ENCODE measurements around the gene TTC23. TPM values are rescaled to one million over a fixed set of nuclear protein-coding genes. Genes with fewer than 3 reads are reported as not detected.

The TTC23 gene
- total and polyA plus RNA-seq, 9 of the 15 experiments (the other 6 are each of a cell fraction or from before 2014, with no cell fraction given): 0.41 to 4.5 (median 2.5) TPM

DNA sequence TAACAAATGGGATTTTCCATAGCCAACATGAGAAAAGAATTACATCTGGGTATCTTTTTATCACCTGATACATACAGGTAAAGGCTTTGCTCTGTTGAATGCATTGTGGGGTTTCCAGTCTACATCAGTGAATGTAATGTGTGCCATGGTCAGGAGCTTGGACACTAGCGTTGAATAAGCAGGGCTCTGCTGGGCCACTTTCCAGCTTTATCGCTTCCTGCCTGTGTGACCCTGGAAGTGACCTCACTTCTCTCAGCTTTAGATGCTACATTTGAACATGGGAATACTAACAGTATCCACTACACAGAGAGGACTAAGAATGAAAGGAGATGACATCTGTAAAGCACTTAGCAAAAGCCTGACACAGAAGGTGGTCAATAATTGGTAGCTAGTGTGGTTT lies 40.1 kb downstream of the TTC23 start:
- no peaks in the 10 kb centered on the region for H3K9me1 ChIP-seq (ENCODE audit: control insufficient read depth, insufficient read depth, low read length)
- in situ Hi-C loops (cut with MboI): no loop called here
- BruUV-seq (replicated peaks): no TSS peak
- no peaks in the 10 kb centered on the region for H3K36me3 ChIP-seq (ENCODE audit: control insufficient read depth, insufficient read depth, low read length)
- ATAC-seq: no peak
- H3K27me3 ChIP-seq (ENCODE audit: control insufficient read depth in 2 of 2, insufficient read depth in 2 of 2, low read length in 2 of 2): no peaks in the 10 kb centered on the region
- intact Hi-C loops (cut with micrococcal nuclease): no loop called here
- no peak overlapping the region for H3K4me2 ChIP-seq (ENCODE audit: insufficient read depth, low read length)
- POLR2A ChIA-PET: interaction anchor here (0.6 kb wide), 1 partner anchor 763 kb away, joined by 3 read pairs; no protein-coding TSS in a partner anchor
- H3K79me2 ChIP-seq (ENCODE audit: control insufficient read depth, insufficient read depth, low read length): no peaks in the 10 kb centered on the region
- FAIRE-seq: no peak
- no peaks in the 10 kb centered on the region for H4K20me1 ChIP-seq (replicated peaks; ENCODE audit: control insufficient read depth, insufficient read depth, low read length)
- CTCF ChIA-PET (ENCODE audit: low intra/inter-chr PET ratio): no interaction called here
- no peaks in the 10 kb centered on the region for H3K9me3 ChIP-seq (replicated peaks; ENCODE audit: control insufficient read depth, insufficient read depth, low read depth, low read length)
- no peak for DNase-seq (ENCODE audit: extremely low read depth in 1 of 4, low spot score in 3 of 4)
- 33% methylated on average over 2 of the region's 2 CpGs for WGBS (ENCODE audit: insufficient coverage, low coverage, missing lambda C conversion rate)
- no peak overlapping the region for H3K4me3 ChIP-seq
- H2AFZ ChIP-seq (ENCODE audit: low read depth, low read length): no peak overlapping the region
- no peak overlapping the region for H3K9ac ChIP-seq (ENCODE audit: insufficient read depth in 1 of 2, low read depth in 2 of 2, low read length in 2 of 2)
- no peaks in the 10 kb centered on the region for H3K4me1 ChIP-seq (replicated peaks in 1 of 2; ENCODE audit: control insufficient read depth in 2 of 2, insufficient read depth in 2 of 2, low read length in 2 of 2)
- H3K27ac ChIP-seq (ENCODE audit: extremely low read depth, low read depth, low read length): no peak overlapping the region
- TF ChIP-seq CREB1 (IDR thresholded peaks at IDR 0.05): no peak
- TF ChIP-seq CREB1 (CRISPR knock-in tag; IDR thresholded peaks at IDR 0.05): no peak
- TF ChIP-seq, protein P1, sequence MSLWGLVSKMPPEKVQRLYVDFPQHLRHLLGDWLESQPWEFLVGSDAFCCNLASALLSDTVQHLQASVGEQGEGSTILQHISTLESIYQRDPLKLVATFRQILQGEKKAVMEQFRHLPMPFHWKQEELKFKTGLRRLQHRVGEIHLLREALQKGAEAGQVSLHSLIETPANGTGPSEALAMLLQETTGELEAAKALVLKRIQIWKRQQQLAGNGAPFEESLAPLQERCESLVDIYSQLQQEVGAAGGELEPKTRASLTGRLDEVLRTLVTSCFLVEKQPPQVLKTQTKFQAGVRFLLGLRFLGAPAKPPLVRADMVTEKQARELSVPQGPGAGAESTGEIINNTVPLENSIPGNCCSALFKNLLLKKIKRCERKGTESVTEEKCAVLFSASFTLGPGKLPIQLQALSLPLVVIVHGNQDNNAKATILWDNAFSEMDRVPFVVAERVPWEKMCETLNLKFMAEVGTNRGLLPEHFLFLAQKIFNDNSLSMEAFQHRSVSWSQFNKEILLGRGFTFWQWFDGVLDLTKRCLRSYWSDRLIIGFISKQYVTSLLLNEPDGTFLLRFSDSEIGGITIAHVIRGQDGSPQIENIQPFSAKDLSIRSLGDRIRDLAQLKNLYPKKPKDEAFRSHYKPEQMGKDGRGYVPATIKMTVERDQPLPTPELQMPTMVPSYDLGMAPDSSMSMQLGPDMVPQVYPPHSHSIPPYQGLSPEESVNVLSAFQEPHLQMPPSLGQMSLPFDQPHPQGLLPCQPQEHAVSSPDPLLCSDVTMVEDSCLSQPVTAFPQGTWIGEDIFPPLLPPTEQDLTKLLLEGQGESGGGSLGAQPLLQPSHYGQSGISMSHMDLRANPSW (CRISPR knock-in tag; IDR thresholded peaks at IDR 0.05): no peak
- TF ChIP-seq MCM7 (IDR thresholded peaks at IDR 0.05): no peak
- TF ChIP-seq, protein P2, sequence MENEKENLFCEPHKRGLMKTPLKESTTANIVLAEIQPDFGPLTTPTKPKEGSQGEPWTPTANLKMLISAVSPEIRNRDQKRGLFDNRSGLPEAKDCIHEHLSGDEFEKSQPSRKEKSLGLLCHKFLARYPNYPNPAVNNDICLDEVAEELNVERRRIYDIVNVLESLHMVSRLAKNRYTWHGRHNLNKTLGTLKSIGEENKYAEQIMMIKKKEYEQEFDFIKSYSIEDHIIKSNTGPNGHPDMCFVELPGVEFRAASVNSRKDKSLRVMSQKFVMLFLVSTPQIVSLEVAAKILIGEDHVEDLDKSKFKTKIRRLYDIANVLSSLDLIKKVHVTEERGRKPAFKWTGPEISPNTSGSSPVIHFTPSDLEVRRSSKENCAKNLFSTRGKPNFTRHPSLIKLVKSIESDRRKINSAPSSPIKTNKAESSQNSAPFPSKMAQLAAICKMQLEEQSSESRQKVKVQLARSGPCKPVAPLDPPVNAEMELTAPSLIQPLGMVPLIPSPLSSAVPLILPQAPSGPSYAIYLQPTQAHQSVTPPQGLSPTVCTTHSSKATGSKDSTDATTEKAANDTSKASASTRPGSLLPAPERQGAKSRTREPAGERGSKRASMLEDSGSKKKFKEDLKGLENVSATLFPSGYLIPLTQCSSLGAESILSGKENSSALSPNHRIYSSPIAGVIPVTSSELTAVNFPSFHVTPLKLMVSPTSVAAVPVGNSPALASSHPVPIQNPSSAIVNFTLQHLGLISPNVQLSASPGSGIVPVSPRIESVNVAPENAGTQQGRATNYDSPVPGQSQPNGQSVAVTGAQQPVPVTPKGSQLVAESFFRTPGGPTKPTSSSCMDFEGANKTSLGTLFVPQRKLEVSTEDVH (IDR thresholded peaks at IDR 0.05; ENCODE audit: low read depth, partially characterized antibody): no peak
- TF ChIP-seq MECOM (CRISPR knock-in tag; IDR thresholded peaks at IDR 0.05): no peak
- TF ChIP-seq POU5F1 (IDR thresholded peaks at IDR 0.05; ENCODE audit: borderline replicate concordance, low read depth, low read length, partially characterized antibody): no peak
- no peak for TF ChIP-seq RNF2 (IDR thresholded peaks at IDR 0.05)
- TF ChIP-seq POLR3G (IDR thresholded peaks at IDR 0.05; ENCODE audit: extremely low read depth, insufficient read length, insufficient replicate concordance): no peak
- no peak for TF ChIP-seq MTA3 (IDR thresholded peaks at IDR 0.05; ENCODE audit: borderline replicate concordance)
- TF ChIP-seq, protein P3, sequence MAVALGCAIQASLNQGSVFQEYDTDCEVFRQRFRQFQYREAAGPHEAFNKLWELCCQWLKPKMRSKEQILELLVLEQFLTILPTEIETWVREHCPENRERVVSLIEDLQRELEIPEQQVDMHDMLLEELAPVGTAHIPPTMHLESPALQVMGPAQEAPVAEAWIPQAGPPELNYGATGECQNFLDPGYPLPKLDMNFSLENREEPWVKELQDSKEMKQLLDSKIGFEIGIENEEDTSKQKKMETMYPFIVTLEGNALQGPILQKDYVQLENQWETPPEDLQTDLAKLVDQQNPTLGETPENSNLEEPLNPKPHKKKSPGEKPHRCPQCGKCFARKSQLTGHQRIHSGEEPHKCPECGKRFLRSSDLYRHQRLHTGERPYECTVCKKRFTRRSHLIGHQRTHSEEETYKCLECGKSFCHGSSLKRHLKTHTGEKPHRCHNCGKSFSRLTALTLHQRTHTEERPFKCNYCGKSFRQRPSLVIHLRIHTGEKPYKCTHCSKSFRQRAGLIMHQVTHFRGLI (CRISPR knock-in tag; IDR thresholded peaks at IDR 0.05): no peak
- no peak for TF ChIP-seq RBBP5 (IDR thresholded peaks at IDR 0.05; ENCODE audit: borderline replicate concordance, insufficient read depth, low read length, poor library complexity, severe bottlenecking)
- TF ChIP-seq EWSR1 (IDR thresholded peaks at IDR 0.05; ENCODE audit: borderline replicate concordance, low read depth, partially characterized antibody): no peak
- TF ChIP-seq STAT5A (IDR thresholded peaks at IDR 0.05; ENCODE audit: borderline replicate concordance, low read length): no peak
- TF ChIP-seq XRCC4 (IDR thresholded peaks at IDR 0.05; ENCODE audit: extremely low read depth, insufficient read depth, insufficient read length): no peak
- no peak for TF ChIP-seq MIER1 (IDR thresholded peaks at IDR 0.05; ENCODE audit: low read depth)

Measured in K562 (cell line).